ENCODE data around the gene DOCK10.

The DOCK10 gene

DNA sequence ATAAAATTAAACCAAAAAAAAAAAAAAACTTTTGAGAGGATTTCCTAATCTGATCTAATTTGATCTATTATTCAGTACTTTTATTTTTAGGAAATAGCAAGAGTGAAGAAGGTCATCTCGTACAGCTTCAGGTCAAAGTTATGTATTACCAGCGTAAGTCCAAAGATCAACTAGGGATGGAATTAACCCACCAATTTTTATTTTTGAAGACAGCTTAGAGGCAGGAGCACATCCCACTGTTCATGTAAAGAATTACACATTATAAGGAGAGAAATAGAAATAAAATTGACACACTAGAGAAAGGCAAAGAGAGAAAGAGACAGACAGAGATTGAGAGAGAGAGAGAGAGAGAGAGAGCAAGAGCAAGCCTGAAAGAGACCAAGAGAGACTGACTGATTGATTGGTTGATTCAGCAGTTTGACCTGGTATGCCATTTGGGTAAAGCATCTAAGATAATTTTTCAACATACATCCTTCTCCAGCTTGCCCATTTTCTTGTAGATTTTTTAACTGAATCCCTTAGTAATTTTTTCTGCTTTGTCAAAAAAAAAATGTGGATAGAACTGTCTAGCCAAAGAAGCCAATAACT lies 25.1 kb downstream of the DOCK10 start:
- TF ChIP-seq, protein P1, sequence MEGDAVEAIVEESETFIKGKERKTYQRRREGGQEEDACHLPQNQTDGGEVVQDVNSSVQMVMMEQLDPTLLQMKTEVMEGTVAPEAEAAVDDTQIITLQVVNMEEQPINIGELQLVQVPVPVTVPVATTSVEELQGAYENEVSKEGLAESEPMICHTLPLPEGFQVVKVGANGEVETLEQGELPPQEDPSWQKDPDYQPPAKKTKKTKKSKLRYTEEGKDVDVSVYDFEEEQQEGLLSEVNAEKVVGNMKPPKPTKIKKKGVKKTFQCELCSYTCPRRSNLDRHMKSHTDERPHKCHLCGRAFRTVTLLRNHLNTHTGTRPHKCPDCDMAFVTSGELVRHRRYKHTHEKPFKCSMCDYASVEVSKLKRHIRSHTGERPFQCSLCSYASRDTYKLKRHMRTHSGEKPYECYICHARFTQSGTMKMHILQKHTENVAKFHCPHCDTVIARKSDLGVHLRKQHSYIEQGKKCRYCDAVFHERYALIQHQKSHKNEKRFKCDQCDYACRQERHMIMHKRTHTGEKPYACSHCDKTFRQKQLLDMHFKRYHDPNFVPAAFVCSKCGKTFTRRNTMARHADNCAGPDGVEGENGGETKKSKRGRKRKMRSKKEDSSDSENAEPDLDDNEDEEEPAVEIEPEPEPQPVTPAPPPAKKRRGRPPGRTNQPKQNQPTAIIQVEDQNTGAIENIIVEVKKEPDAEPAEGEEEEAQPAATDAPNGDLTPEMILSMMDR (IDR thresholded peaks at IDR 0.05), result no peak
- Mint-ChIP-seq H3K36me3 (ENCODE audit: low read depth) (no peaks in the 10 kb centered on the region), H3K4me3 (no peak overlapping the region), H3K4me1 (no peaks in the 10 kb centered on the region), H3K27me3 (ENCODE audit: low read depth, poor library complexity) (no peaks in the 10 kb centered on the region), H3K27ac (no peak overlapping the region), H3K9me3 (no peaks in the 10 kb centered on the region)
- no peak for DNase-seq

GRCh38 chr2:225013425-225014365 lies 28.6 kb downstream of the DOCK10 start:
- H3K36me3 Mint-ChIP-seq (ENCODE audit: low read depth), result no peaks in the 10 kb centered on the region
- H3K4me1 Mint-ChIP-seq, result peaks cover 10% of the 10 kb centered on the region
- H3K27ac Mint-ChIP-seq, result no peak overlapping the region
- H3K9me3 Mint-ChIP-seq, result no peaks in the 10 kb centered on the region
- TF ChIP-seq, protein P1 (IDR thresholded peaks at IDR 0.05), result no peak
- H3K27me3 Mint-ChIP-seq (ENCODE audit: low read depth, poor library complexity), result peaks cover 3% of the 10 kb centered on the region
- no peak overlapping the region for H3K4me3 Mint-ChIP-seq
- no peak for DNase-seq

- no peak for DNase-seq
- TF ChIP-seq, protein P1 (IDR thresholded peaks at IDR 0.05), result no peak
- no peak overlapping the region for H3K27ac Mint-ChIP-seq
- H3K4me3 Mint-ChIP-seq, result no peak overlapping the region
- no peaks in the 10 kb centered on the region for H3K36me3 Mint-ChIP-seq (ENCODE audit: low read depth)
- H3K9me3 Mint-ChIP-seq, result no peaks in the 10 kb centered on the region
- H3K4me1 Mint-ChIP-seq, result peaks cover 10% of the 10 kb centered on the region
- H3K27me3 Mint-ChIP-seq (ENCODE audit: low read depth, poor library complexity), result peaks cover 3% of the 10 kb centered on the region
These were observed 30.7 kb downstream of the DOCK10 start for GRCh38 chr2:225011585-225011984.

GRCh38 chr2:225010804-225011203 lies 31.5 kb downstream of the DOCK10 start:
- Mint-ChIP-seq H3K9me3 (no peaks in the 10 kb centered on the region), H3K36me3 (ENCODE audit: low read depth) (no peaks in the 10 kb centered on the region), H3K4me3 (no peak overlapping the region), H3K27me3 (ENCODE audit: low read depth, poor library complexity) (peaks cover 3% of the 10 kb centered on the region), H3K4me1 (peaks cover 10% of the 10 kb centered on the region), H3K27ac (no peak overlapping the region)
- DNase-seq, result no peak
- TF ChIP-seq, protein P1 (IDR thresholded peaks at IDR 0.05), result no peak

DNA sequence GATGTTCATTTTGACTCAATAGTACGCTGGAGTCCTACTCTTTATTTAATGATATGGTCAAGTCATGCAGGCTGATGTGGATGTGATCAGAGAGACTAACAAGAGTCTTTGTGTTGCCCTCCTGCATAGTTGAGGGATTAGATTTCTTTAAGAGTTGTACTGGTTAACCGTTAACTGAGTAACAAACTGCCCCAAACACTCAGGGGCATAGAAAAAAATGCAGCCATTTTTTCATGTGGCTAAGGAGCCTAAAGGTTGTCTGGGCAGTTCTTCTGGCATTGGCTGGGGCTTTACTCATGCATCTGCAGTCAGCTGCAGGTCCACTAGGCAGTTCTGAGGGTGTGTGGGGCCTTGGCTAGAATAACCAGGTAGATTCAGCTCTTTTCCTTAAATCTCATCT lies 32.5 kb downstream of the DOCK10 start:
- TF ChIP-seq, protein P1 (IDR thresholded peaks at IDR 0.05), result no peak
- Mint-ChIP-seq H3K9me3 (no peaks in the 10 kb centered on the region), H3K27ac (no peak overlapping the region), H3K27me3 (ENCODE audit: low read depth, poor library complexity) (peaks cover 3% of the 10 kb centered on the region), H3K4me3 (no peak overlapping the region), H3K36me3 (ENCODE audit: low read depth) (no peaks in the 10 kb centered on the region), H3K4me1 (peaks cover 10% of the 10 kb centered on the region)
- DNase-seq, result no peak

Data from nephron progenitor cell (in vitro differentiated cells).